HepG2 (cell line): ENCODE measurements around the gene ATXN1L. TPM values are rescaled to one million over a fixed set of nuclear protein-coding genes. Genes with fewer than 3 reads are reported as not detected.

Experiments used
- KLF12 ChIP-seq: sonication (generic); formaldehyde crosslinking; IDR thresholded peaks from 2 replicates; pipeline ENCODE4 v1.4.0; 2020; ENCODE audit warnings: missing genetic modification reagents, borderline replicate concordance
- POGZ ChIP-seq: sonication (generic); formaldehyde crosslinking; IDR thresholded peaks from 2 replicates; pipeline ENCODE4 v1.4.0; 2020; ENCODE audit warnings: mild to moderate bottlenecking, missing genetic modification reagents
- SRY ChIP-seq: sonication (generic); formaldehyde crosslinking; IDR thresholded peaks from 2 replicates; pipeline ENCODE4 v1.8.0; 2022; ENCODE audit warnings: mild to moderate bottlenecking, missing genetic modification reagents
- ZBTB1 ChIP-seq: sonication (generic); formaldehyde crosslinking; IDR thresholded peaks from 2 replicates; pipeline ENCODE4 v1.4.0; 2020; ENCODE audit warnings: missing genetic modification reagents, borderline replicate concordance
- ZBTB37 ChIP-seq: sonication (generic); formaldehyde crosslinking; IDR thresholded peaks from 2 replicates; pipeline ENCODE4 v1.4.0; 2020; ENCODE audit warnings: mild to moderate bottlenecking, missing genetic modification reagents
- ZNF24 ChIP-seq: fragments of 450-650 bp; IDR thresholded peaks from 2 replicates; pipeline ENCODE4 v1.6.1; 2017; ENCODE audit warnings: antibody characterized with exemption, mild to moderate bottlenecking
- ZNF446 ChIP-seq: sonication (generic); formaldehyde crosslinking; IDR thresholded peaks from 2 replicates; pipeline ENCODE4 v1.5.0; 2020; ENCODE audit warnings: mild to moderate bottlenecking, missing genetic modification reagents
- ZNF558 ChIP-seq: sonication (generic); formaldehyde crosslinking; IDR thresholded peaks from 2 replicates; pipeline ENCODE4 v1.9.0; 2022; ENCODE audit warnings: mild to moderate bottlenecking, missing genetic modification reagents, borderline replicate concordance
- ZNF629 ChIP-seq: sonication (generic); formaldehyde crosslinking; conservative IDR thresholded peaks from 2 replicates; pipeline ENCODE4 v1.5.0; 2020; ENCODE audit warnings: missing genetic modification reagents
- ZNF720 ChIP-seq: sonication (generic); formaldehyde crosslinking; IDR thresholded peaks from 2 replicates; pipeline ENCODE4 v1.4.0; 2020; ENCODE audit warnings: missing genetic modification reagents
- polyA plus RNA-seq, 8 experiments: library from polyadenylated mRNA; depleted of rRNA in 3 of 8; stranded (reverse) in 7 of 8; unstranded in 1 of 8; fragments of >200 nt; fragmentation: Illumina TruSeq in 4 of 8; extraction: Trizol in 4 of 8; gene quantifications; 2 replicates each; pipeline versions ENCODE4 v1.2.1 to v1.2.3, GENCODE V29; 2011 to 2016; ENCODE audit warnings: low read depth in 4 of 8, missing spikeins in 1 of 8, mixed read lengths in 1 of 8; ENCODE audit not compliant: insufficient read depth in 1 of 8
- total RNA-seq, 5 experiments: library from RNA; depleted of rRNA; stranded (reverse); fragments of >200 nt; fragmentation: Illumina TruSeq; extraction: Trizol; gene quantifications; 2 replicates each; pipeline ENCODE4 v1.2.3, GENCODE V29; 2016; ENCODE audit warnings: low read depth in 1 of 5
- TF ChIP-seq, protein P1 (sequence below): sonication (generic); formaldehyde crosslinking; IDR thresholded peaks from 2 replicates; pipeline ENCODE4 v1.4.0; 2020; ENCODE audit warnings: mild to moderate bottlenecking, missing genetic modification reagents, borderline replicate concordance
- TF ChIP-seq, protein P2 (sequence below): sonication (generic); formaldehyde crosslinking; IDR thresholded peaks from 2 replicates; pipeline ENCODE4 v1.8.1; 2023; ENCODE audit warnings: missing genetic modification reagents, inconsistent platforms, borderline replicate concordance
- TF ChIP-seq, protein P3 (sequence below), 2 experiments: IDR thresholded peaks; 2 replicates each; pipeline ENCODE4 v1.6.1; 2011 to 2012; ENCODE audit warnings: low read length in 2 of 2, borderline replicate concordance in 1 of 2, low read depth in 1 of 2, mild to moderate bottlenecking in 1 of 2, moderate library complexity in 1 of 2
- TF ChIP-seq, protein P4 (sequence below): sonication (generic); formaldehyde crosslinking; IDR thresholded peaks from 2 replicates; pipeline ENCODE4 v1.9.0; 2022; ENCODE audit warnings: low read depth, missing genetic modification reagents

ATXN1L gene
- total and polyA plus RNA-seq, 2 of the 13 experiments (the other 11 are each of a cell fraction or from before 2014, with no cell fraction given): 20.0 to 22.4 TPM

DNA sequence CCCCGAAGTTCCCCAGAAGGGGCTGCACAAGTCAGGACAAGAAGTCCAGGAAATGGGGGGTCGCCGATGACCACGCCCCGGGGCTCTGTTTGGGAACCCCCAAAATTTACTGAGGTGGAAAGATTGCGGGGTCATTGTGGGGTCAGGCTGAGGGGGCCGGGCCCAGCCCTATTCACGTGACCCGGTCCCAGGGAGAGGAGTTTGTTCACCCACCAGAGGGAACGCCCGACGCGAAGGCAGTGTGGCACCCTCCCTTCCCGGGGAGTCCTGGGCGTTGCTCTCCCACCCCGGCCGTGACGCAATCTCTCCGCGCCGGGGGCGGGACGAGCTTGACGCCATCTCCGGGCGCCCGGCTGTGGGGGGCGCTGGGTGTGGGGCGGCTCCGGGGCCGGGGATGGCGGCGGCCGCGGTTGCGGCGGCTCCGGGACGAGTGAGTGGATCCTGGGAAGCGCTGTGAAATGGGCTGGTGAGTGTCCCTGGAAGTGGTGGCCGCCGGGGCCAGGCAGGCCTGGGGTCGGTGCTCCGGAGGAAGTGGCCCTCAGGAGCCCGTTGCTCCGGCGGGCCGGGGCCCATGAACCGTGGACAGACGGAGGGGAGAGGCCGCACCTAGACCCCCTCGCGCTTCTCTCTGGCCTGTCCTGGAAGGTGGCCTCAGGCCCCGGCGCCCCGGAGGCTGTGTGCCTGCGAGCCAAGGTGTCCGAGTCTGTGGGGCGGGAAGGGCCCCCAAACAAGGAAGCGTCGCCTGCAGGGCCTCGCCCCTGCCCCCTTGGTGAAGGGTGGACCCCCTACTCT, at the start of gene ATXN1L (continued):
- TF ChIP-seq, protein P1, sequence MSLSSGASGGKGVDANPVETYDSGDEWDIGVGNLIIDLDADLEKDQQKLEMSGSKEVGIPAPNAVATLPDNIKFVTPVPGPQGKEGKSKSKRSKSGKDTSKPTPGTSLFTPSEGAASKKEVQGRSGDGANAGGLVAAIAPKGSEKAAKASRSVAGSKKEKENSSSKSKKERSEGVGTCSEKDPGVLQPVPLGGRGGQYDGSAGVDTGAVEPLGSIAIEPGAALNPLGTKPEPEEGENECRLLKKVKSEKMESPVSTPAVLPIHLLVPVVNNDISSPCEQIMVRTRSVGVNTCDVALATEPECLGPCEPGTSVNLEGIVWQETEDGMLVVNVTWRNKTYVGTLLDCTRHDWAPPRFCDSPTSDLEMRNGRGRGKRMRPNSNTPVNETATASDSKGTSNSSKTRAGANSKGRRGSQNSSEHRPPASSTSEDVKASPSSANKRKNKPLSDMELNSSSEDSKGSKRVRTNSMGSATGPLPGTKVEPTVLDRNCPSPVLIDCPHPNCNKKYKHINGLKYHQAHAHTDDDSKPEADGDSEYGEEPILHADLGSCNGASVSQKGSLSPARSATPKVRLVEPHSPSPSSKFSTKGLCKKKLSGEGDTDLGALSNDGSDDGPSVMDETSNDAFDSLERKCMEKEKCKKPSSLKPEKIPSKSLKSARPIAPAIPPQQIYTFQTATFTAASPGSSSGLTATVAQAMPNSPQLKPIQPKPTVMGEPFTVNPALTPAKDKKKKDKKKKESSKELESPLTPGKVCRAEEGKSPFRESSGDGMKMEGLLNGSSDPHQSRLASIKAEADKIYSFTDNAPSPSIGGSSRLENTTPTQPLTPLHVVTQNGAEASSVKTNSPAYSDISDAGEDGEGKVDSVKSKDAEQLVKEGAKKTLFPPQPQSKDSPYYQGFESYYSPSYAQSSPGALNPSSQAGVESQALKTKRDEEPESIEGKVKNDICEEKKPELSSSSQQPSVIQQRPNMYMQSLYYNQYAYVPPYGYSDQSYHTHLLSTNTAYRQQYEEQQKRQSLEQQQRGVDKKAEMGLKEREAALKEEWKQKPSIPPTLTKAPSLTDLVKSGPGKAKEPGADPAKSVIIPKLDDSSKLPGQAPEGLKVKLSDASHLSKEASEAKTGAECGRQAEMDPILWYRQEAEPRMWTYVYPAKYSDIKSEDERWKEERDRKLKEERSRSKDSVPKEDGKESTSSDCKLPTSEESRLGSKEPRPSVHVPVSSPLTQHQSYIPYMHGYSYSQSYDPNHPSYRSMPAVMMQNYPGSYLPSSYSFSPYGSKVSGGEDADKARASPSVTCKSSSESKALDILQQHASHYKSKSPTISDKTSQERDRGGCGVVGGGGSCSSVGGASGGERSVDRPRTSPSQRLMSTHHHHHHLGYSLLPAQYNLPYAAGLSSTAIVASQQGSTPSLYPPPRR (CRISPR knock-in tag): no peak; the same call in 1 of the 2 replicates
- TF ChIP-seq ZNF720 (no peak), POGZ (CRISPR knock-in tag) (peak; percentile 90), ZNF24 (no peak), SRY (CRISPR knock-in tag) (peak; percentile 83), KLF12 (CRISPR knock-in tag) (peak; percentile 99), ZNF446 (CRISPR knock-in tag) (peak; percentile 44), ZBTB1 (no peak), ZNF629 (CRISPR knock-in tag) (no peak), ZBTB37 (CRISPR knock-in tag) (peak; percentile 57; the same call in 1 of the 2 replicates), ZNF558 (0 out of 2 replicates have a peak, but pooled peaks have one; percentile 72)
- TF ChIP-seq, protein P2, sequence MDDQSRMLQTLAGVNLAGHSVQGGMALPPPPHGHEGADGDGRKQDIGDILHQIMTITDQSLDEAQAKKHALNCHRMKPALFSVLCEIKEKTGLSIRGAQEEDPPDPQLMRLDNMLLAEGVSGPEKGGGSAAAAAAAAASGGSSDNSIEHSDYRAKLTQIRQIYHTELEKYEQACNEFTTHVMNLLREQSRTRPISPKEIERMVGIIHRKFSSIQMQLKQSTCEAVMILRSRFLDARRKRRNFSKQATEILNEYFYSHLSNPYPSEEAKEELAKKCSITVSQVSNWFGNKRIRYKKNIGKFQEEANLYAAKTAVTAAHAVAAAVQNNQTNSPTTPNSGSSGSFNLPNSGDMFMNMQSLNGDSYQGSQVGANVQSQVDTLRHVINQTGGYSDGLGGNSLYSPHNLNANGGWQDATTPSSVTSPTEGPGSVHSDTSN (CRISPR knock-in tag): no peak
- TF ChIP-seq, protein P3, sequence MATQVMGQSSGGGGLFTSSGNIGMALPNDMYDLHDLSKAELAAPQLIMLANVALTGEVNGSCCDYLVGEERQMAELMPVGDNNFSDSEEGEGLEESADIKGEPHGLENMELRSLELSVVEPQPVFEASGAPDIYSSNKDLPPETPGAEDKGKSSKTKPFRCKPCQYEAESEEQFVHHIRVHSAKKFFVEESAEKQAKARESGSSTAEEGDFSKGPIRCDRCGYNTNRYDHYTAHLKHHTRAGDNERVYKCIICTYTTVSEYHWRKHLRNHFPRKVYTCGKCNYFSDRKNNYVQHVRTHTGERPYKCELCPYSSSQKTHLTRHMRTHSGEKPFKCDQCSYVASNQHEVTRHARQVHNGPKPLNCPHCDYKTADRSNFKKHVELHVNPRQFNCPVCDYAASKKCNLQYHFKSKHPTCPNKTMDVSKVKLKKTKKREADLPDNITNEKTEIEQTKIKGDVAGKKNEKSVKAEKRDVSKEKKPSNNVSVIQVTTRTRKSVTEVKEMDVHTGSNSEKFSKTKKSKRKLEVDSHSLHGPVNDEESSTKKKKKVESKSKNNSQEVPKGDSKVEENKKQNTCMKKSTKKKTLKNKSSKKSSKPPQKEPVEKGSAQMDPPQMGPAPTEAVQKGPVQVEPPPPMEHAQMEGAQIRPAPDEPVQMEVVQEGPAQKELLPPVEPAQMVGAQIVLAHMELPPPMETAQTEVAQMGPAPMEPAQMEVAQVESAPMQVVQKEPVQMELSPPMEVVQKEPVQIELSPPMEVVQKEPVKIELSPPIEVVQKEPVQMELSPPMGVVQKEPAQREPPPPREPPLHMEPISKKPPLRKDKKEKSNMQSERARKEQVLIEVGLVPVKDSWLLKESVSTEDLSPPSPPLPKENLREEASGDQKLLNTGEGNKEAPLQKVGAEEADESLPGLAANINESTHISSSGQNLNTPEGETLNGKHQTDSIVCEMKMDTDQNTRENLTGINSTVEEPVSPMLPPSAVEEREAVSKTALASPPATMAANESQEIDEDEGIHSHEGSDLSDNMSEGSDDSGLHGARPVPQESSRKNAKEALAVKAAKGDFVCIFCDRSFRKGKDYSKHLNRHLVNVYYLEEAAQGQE (IDR thresholded peaks at IDR 0.05; ENCODE audit: borderline replicate concordance in 1 of 2, low read depth in 1 of 2, low read length in 2 of 2): peak in 1 of 2 experiments; percentile 32; a peak in 1 of 4 replicates
- TF ChIP-seq, protein P4, sequence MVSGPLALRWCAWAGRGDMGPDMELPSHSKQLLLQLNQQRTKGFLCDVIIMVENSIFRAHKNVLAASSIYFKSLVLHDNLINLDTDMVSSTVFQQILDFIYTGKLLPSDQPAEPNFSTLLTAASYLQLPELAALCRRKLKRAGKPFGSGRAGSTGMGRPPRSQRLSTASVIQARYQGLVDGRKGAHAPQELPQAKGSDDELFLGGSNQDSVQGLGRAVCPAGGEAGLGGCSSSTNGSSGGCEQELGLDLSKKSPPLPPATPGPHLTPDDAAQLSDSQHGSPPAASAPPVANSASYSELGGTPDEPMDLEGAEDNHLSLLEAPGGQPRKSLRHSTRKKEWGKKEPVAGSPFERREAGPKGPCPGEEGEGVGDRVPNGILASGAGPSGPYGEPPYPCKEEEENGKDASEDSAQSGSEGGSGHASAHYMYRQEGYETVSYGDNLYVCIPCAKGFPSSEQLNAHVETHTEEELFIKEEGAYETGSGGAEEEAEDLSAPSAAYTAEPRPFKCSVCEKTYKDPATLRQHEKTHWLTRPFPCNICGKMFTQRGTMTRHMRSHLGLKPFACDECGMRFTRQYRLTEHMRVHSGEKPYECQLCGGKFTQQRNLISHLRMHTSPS (CRISPR knock-in tag): no peak
